Smooth muscle cell (in vitro differentiated cells): ENCODE results near the gene FARP2. TPM values are rescaled to one million over a fixed set of nuclear protein-coding genes. Genes with fewer than 3 reads are reported as not detected.

Source experiments
- DNase-seq: peaks from one replicate; lab custom pipeline; 2025; ENCODE audit not compliant: unreplicated experiment; lab: John Stamatoyannopoulos, UW
- H2AFZ ChIP-seq: fragments of 200-600 bp; sonication (generic); 2 replicates; pipeline ENCODE4 v1.6.0; 2016; ENCODE audit warnings: antibody characterized with exemption, low read depth, mild to moderate bottlenecking
- H3F3A ChIP-seq: fragments of 200-600 bp; sonication (generic); 2 replicates; pipeline ENCODE4 v1.6.0; 2017; ENCODE audit warnings: antibody characterized with exemption, low read depth
- H3K27ac ChIP-seq: fragments of 200-600 bp; sonication (generic); 2 replicates; pipeline ENCODE4 v1.5.1; 2016; ENCODE audit warnings: low read depth, mild to moderate bottlenecking
- H3K27me3 ChIP-seq: fragments of 200-600 bp; sonication (generic); 2 replicates; pipeline ENCODE4 v1.6.1; 2016; ENCODE audit warnings: low read depth, mild to moderate bottlenecking
- H3K36me3 ChIP-seq: fragments of 200-600 bp; sonication (generic); 2 replicates; pipeline ENCODE4 v1.5.1; 2016; ENCODE audit warnings: low read depth
- H3K4me1 ChIP-seq: fragments of 200-600 bp; sonication (generic); 2 replicates; pipeline ENCODE4 v1.5.1; 2016; ENCODE audit warnings: low read depth
- H3K4me2 ChIP-seq: fragments of 200-600 bp; sonication (generic); 2 replicates; pipeline ENCODE4 v1.6.0; 2016; ENCODE audit warnings: mild to moderate bottlenecking
- H3K4me3 ChIP-seq: fragments of 200-600 bp; sonication (generic); 2 replicates; pipeline ENCODE4 v1.5.1; 2016; ENCODE audit warnings: mild to moderate bottlenecking
- H3K79me2 ChIP-seq: fragments of 200-600 bp; sonication (generic); 2 replicates; pipeline ENCODE4 v1.6.0; 2016; ENCODE audit warnings: low read depth, mild to moderate bottlenecking
- H3K9ac ChIP-seq: fragments of 200-600 bp; sonication (generic); 2 replicates; pipeline ENCODE4 v1.6.0; 2016; ENCODE audit warnings: low read depth
- H3K9me3 ChIP-seq: fragments of 200-600 bp; sonication (generic); replicated peaks from 2 replicates; pipeline ENCODE4 v1.5.1; 2016; ENCODE audit warnings: low read depth
- H4K20me1 ChIP-seq: fragments of 200-600 bp; sonication (generic); 2 replicates; pipeline ENCODE4 v1.6.0; 2016; ENCODE audit warnings: low read depth
- CTCF ChIP-seq: fragments of 200-600 bp; sonication (generic); IDR thresholded peaks from 2 replicates; pipeline ENCODE4 v1.5.1; 2017; ENCODE audit warnings: borderline replicate concordance, mild to moderate bottlenecking, antibody characterized with exemption; ENCODE audit not compliant: insufficient read depth, poor library complexity, severe bottlenecking
- WGBS: methylation state at CpG from one replicate; pipeline ENCODE4 v1.1.7; 2016; ENCODE audit warnings: low lambda C conversion rate; 5-methylcytosine and 5-hydroxymethylcytosine counted together
- polyA plus RNA-seq: library from polyadenylated mRNA; unstranded; fragments of >200 nt; fragmentation: Nextera tagmentation; extraction: Ambion mirVana; gene quantifications from 2 replicates; pipeline ENCODE4 v1.2.1, GENCODE V29; 2016
- total RNA-seq: library from RNA; depleted of rRNA; stranded (reverse); fragments of >200 nt; gene quantifications from 2 replicates; pipeline ENCODE4 v1.2.3, GENCODE V29; 2014

Gene FARP2
- total and polyA plus RNA-seq, 2 experiments from 2014 or later, result 15.9 to 27.4 TPM

DNA sequence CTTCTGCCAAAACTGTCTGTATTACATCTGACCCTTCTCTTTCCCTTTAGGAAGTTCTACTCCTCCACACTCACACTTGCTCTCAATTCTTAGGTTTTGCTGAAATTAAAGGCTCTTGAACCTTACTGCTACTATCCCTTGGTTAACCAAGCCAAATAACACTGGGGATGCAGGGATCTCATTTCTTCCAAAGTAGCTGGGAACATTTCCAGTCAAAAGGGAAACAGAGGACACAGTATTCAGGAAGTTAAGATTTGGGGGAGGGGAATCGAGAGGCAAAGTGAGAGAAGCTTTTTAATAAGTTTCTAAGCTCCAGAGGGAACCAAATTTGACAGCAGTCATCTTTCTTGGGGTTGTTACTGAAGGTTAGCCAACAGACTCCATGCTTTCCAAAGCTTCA is 34.2 kb upstream of the FARP2 start:
- Histone ChIP-seq H3K36me3 (peaks cover 3% of the 10 kb centered on the region), H2AFZ (no peak overlapping the region), H3F3A (peaks cover 3% of the 10 kb centered on the region), H3K4me2 (no peak overlapping the region), H3K4me3 (no peak overlapping the region), H3K27me3 (no peaks in the 10 kb centered on the region), H3K27ac (peak overlapping the region; percentile 75), H3K9me3 (no peaks in the 10 kb centered on the region), H3K9ac (peak overlapping the region; percentile 3), H4K20me1 (peaks cover 100% of the 10 kb centered on the region), H3K79me2 (peaks cover 100% of the 10 kb centered on the region), H3K4me1 (peaks cover 43% of the 10 kb centered on the region)
- WGBS, result 97% methylated on average over 1 of the region's 1 CpG
- no peak for TF ChIP-seq CTCF
- DNase-seq, result no peak

DNA sequence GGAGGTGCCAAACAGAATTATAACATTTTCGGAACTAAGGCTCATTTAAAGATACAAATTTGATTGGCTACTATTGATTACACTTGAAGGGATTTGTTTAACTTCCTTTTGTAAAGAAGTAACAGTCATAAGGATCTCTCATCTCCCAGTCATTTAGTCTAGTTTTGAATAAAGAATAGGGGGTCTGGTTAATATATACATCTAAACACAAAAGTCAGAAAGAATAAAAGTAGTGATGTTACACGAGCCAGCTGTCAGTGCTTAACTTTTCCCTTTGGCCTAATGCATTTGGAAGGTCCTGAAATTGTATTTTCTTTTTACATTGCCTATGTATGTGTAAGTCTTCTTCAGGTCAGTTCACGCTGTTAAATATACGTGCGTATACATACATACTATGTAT is 32.3 kb upstream of the FARP2 start:
- WGBS, result 90% methylated on average over 5 of the region's 5 CpGs

GRCh38 chr2:241324775-241325174 is 31.3 kb upstream of the FARP2 start:
- no peak for TF ChIP-seq CTCF
- no peak overlapping the region for H2AFZ ChIP-seq
- H3K9ac ChIP-seq, result no peak overlapping the region
- H3K79me2 ChIP-seq, result peaks cover 100% of the 10 kb centered on the region
- no peaks in the 10 kb centered on the region for H3K27me3 ChIP-seq
- H3K9me3 ChIP-seq, result no peaks in the 10 kb centered on the region
- peaks cover 3% of the 10 kb centered on the region for H3F3A ChIP-seq
- peaks cover 18% of the 10 kb centered on the region for H3K4me1 ChIP-seq
- H3K36me3 ChIP-seq, result peaks cover 11% of the 10 kb centered on the region
- peaks cover 100% of the 10 kb centered on the region for H4K20me1 ChIP-seq
- no peak for DNase-seq
- peak overlapping the region; percentile 53 for H3K4me2 ChIP-seq
- no peak overlapping the region for H3K4me3 ChIP-seq
- H3K27ac ChIP-seq, result peak overlapping the region; percentile 75

More for the DNA sequence above, 32.3 kb upstream of the FARP2 start:
- peaks cover 100% of the 10 kb centered on the region for H3K79me2 ChIP-seq
- H3F3A ChIP-seq, result peaks cover 3% of the 10 kb centered on the region
- peak overlapping the region; percentile 53 for H3K4me2 ChIP-seq
- H3K27me3 ChIP-seq, result no peaks in the 10 kb centered on the region
- H3K9me3 ChIP-seq, result no peaks in the 10 kb centered on the region
- peaks cover 25% of the 10 kb centered on the region for H3K4me1 ChIP-seq
- no peak for DNase-seq
- H3K4me3 ChIP-seq, result no peak overlapping the region
- peak overlapping the region; percentile 5 for H3K9ac ChIP-seq
- peak overlapping the region; percentile 75 for H3K27ac ChIP-seq
- H2AFZ ChIP-seq, result no peak overlapping the region
- peaks cover 6% of the 10 kb centered on the region for H3K36me3 ChIP-seq
- H4K20me1 ChIP-seq, result peaks cover 100% of the 10 kb centered on the region
- no peak for TF ChIP-seq CTCF

DNA sequence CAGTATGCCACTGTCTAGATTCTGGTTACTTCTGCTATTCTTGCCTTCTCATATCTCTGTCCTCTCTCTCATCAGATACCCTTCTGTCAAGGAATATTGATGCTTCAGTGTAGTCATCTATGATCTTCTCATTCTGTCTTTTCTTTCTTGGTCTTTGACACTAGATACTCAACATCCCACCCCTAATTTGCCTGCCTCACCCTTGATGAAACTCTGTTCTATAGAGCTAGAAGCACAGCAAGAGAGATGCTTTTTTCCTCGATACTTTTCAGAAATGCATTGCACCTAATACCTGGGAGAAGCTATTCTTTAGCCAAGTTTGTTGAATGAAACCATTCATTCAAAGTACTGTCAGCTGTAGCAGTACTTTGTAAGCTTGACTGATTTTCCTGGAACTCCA is 30.8 kb upstream of the FARP2 start:
- TF ChIP-seq CTCF, result no peak
- Histone ChIP-seq H2AFZ (no peak overlapping the region), H3K9me3 (no peaks in the 10 kb centered on the region), H3K27ac (peak overlapping the region; percentile 75), H3K4me1 (peaks cover 16% of the 10 kb centered on the region), H3K4me3 (no peak overlapping the region), H3K27me3 (no peaks in the 10 kb centered on the region), H3K9ac (no peak overlapping the region), H3K36me3 (peaks cover 11% of the 10 kb centered on the region), H4K20me1 (peaks cover 100% of the 10 kb centered on the region), H3K4me2 (no peak overlapping the region), H3F3A (peaks cover 3% of the 10 kb centered on the region), H3K79me2 (peaks cover 100% of the 10 kb centered on the region)
- WGBS, result 92% methylated on average over 1 of the region's 1 CpG
- DNase-seq, result no peak
